K562 (cell line): ENCODE results near the gene ZNF738. TPM values are rescaled to one million over a fixed set of nuclear protein-coding genes. Genes with fewer than 3 reads are reported as not detected.

Experiments used
- BCLAF1 ChIP-seq, 2 experiments: fragments of 450-650 bp in 1 of 2; IDR thresholded peaks; 2 replicates each; pipeline ENCODE4 v1.6.1; 2011 to 2017; ENCODE audit warnings: low read depth in 2 of 2, antibody characterized with exemption in 1 of 2, borderline replicate concordance in 1 of 2, low read length in 1 of 2, mild to moderate bottlenecking in 1 of 2, mixed read lengths in 1 of 2; ENCODE audit not compliant: control insufficient read depth in 1 of 2
- CBX1 ChIP-seq: sonication (generic); IDR thresholded peaks from 2 replicates; pipeline ENCODE4 v1.6.1; 2016; ENCODE audit warnings: antibody characterized with exemption, low read depth, mild to moderate bottlenecking
- CBX3 ChIP-seq, 2 experiments: IDR thresholded peaks; 1 replicate in 1 of 2; 2 replicates in 1 of 2; pipeline ENCODE4 v1.6.1; 2012; ENCODE audit warnings: inconsistent platforms in 2 of 2, low read length in 2 of 2, borderline replicate concordance in 1 of 2, control low read depth in 1 of 2
- CC2D1A ChIP-seq: fragments of 450-650 bp; IDR thresholded peaks from 2 replicates; pipeline ENCODE4 v1.6.1; 2017; ENCODE audit warnings: mild to moderate bottlenecking
- CHCHD3 ChIP-seq: fragments of 250-450 bp; sonication (Bioruptor Pico); IDR thresholded peaks from 2 replicates; pipeline ENCODE4 v2.1.2; 2022; ENCODE audit warnings: mild to moderate bottlenecking
- EP400 ChIP-seq: fragments of 450-650 bp; IDR thresholded peaks from 2 replicates; pipeline ENCODE4 v1.6.1; 2017; ENCODE audit warnings: antibody characterized with exemption, mild to moderate bottlenecking, moderate library complexity
- LARP7 ChIP-seq: fragments of 450-650 bp; IDR thresholded peaks from 2 replicates; pipeline ENCODE4 v1.6.1; 2016
- NRF1 ChIP-seq, 2 experiments: fragments of 450-650 bp; IDR thresholded peaks in 1 of 2; conservative IDR thresholded peaks in 1 of 2; 2 replicates each; pipeline ENCODE4 v1.6.1; 2014; ENCODE audit warnings: mild to moderate bottlenecking in 2 of 2
- POLR2A ChIP-seq: fragments of 450-650 bp; conservative IDR thresholded peaks from 2 replicates; pipeline ENCODE4 v1.6.1; 2016
- POLR2B ChIP-seq: fragments of 450-650 bp; IDR thresholded peaks from 2 replicates; pipeline ENCODE4 v1.6.1; 2018; ENCODE audit warnings: low read depth; ENCODE audit not compliant: partially characterized antibody
- RBBP5 ChIP-seq: fragments of 200-600 bp; sonication (generic); IDR thresholded peaks from 2 replicates; pipeline ENCODE4 v1.6.1; 2012; ENCODE audit warnings: borderline replicate concordance, mild to moderate bottlenecking, low read length, control low read depth, inconsistent platforms; ENCODE audit not compliant: insufficient read depth, poor library complexity, severe bottlenecking
- SP1 ChIP-seq: sonication (generic); formaldehyde crosslinking; IDR thresholded peaks from 2 replicates; pipeline ENCODE4 v1.8.1; 2022; ENCODE audit warnings: mild to moderate bottlenecking, missing genetic modification reagents
- SUPT5H ChIP-seq: fragments of 450-650 bp; IDR thresholded peaks from 2 replicates; pipeline ENCODE4 v1.6.1; 2016
- TFAP4 ChIP-seq: sonication (generic); formaldehyde crosslinking; IDR thresholded peaks from 2 replicates; pipeline ENCODE4 v1.8.0; 2022; ENCODE audit warnings: missing genetic modification reagents, mild to moderate bottlenecking, moderate library complexity, borderline replicate concordance
- YY1 ChIP-seq, 3 experiments: IDR thresholded peaks; 2 replicates each; pipeline ENCODE4 v1.6.1; 2011; ENCODE audit warnings: low read length in 2 of 3, mild to moderate bottlenecking in 2 of 3, moderate library complexity in 2 of 3, borderline replicate concordance in 1 of 3, control low read depth in 1 of 3, low read depth in 1 of 3; ENCODE audit not compliant: insufficient read depth in 3 of 3, insufficient replicate concordance in 2 of 3, control insufficient read depth in 1 of 3, insufficient read length in 1 of 3; ENCODE audit errors: extremely low read depth in 1 of 3
- ZNF134 ChIP-seq: fragments of 250-450 bp; sonication (Bioruptor Pico); conservative IDR thresholded peaks from 2 replicates; pipeline ENCODE4 v1.4.0; 2020
- polyA plus RNA-seq, 8 experiments: library from polyadenylated mRNA; depleted of rRNA in 4 of 8; stranded (reverse) in 5 of 8; unstranded in 3 of 8; fragments of >200 nt; fragmentation: Nextera tagmentation in 2 of 8; fragmentation: Illumina TruSeq in 1 of 8; extraction: Ambion mirVana in 2 of 8; extraction: Trizol in 1 of 8; gene quantifications; 2 replicates each; pipeline versions ENCODE4 v1.2.1 to v1.2.3, GENCODE V29; 2011 to 2014; ENCODE audit warnings: inconsistent platforms in 1 of 8, missing spikeins in 1 of 8
- total RNA-seq, 7 experiments: library from RNA; depleted of rRNA in 6 of 7; stranded (reverse); fragments of >200 nt in 6 of 7; fragmentation: Illumina TruSeq in 2 of 7; extraction: Trizol in 2 of 7; gene quantifications; 2 replicates each; pipeline versions ENCODE4 v1.2.1 to v1.2.3, GENCODE V29; 2011 to 2021; ENCODE audit warnings: low replicate concordance in 1 of 7
- TF ChIP-seq, protein P1 (sequence below), 2 experiments: IDR thresholded peaks in 1 of 2; conservative IDR thresholded peaks in 1 of 2; 2 replicates each; pipeline ENCODE4 v1.6.1; 2016; ENCODE audit warnings: low read depth in 2 of 2, mild to moderate bottlenecking in 1 of 2, missing compliant biosample characterization in 1 of 2, missing genetic modification characterization in 1 of 2, moderate library complexity in 1 of 2
- TF ChIP-seq, protein P2 (sequence below): fragments of 250-450 bp; sonication (Bioruptor Pico); IDR thresholded peaks from 2 replicates; pipeline ENCODE4 v1.5.0; 2021

Gene ZNF738
- total and polyA plus RNA-seq, 9 of the 15 experiments (the other 6 are each of a cell fraction or from before 2014, with no cell fraction given), result 5.6 to 15.0 (median 8.6) TPM

- TF ChIP-seq, protein P1, sequence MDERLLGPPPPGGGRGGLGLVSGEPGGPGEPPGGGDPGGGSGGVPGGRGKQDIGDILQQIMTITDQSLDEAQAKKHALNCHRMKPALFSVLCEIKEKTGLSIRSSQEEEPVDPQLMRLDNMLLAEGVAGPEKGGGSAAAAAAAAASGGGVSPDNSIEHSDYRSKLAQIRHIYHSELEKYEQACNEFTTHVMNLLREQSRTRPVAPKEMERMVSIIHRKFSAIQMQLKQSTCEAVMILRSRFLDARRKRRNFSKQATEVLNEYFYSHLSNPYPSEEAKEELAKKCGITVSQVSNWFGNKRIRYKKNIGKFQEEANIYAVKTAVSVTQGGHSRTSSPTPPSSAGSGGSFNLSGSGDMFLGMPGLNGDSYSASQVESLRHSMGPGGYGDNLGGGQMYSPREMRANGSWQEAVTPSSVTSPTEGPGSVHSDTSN (CRISPR knock-in tag; IDR thresholded peaks at IDR 0.05; ENCODE audit: low read depth), result no peak
- TF ChIP-seq, protein P1 (tag; conservative IDR thresholded peaks at IDR 0.05; ENCODE audit: low read depth), result 0 out of 2 replicates have a peak, but pooled peaks have one; percentile 23
- TF ChIP-seq EP400, result peak; percentile 71
- no peak for TF ChIP-seq LARP7
- no peak for TF ChIP-seq BCLAF1 (IDR thresholded peaks at IDR 0.05; ENCODE audit: borderline replicate concordance in 1 of 2, control insufficient read depth in 1 of 2, low read depth in 2 of 2, low read length in 1 of 2)
- TF ChIP-seq RBBP5, result peak; percentile 85
- TF ChIP-seq, protein P2, sequence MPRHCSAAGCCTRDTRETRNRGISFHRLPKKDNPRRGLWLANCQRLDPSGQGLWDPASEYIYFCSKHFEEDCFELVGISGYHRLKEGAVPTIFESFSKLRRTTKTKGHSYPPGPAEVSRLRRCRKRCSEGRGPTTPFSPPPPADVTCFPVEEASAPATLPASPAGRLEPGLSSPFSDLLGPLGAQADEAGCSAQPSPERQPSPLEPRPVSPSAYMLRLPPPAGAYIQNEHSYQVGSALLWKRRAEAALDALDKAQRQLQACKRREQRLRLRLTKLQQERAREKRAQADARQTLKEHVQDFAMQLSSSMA, result no peak
- TF ChIP-seq CHCHD3 (CRISPR knock-in tag), result no peak
- TF ChIP-seq ZNF134 (CRISPR knock-in tag), result no peak
- peak; percentile 88 for TF ChIP-seq TFAP4 (CRISPR knock-in tag)
- TF ChIP-seq CC2D1A, result no peak
- TF ChIP-seq SUPT5H, result peak; percentile 82
- peak; percentile 90 for TF ChIP-seq POLR2A
- peak; percentile 69; the same call in 1 of the 2 replicates for TF ChIP-seq CBX1
- peak; percentile 36 to 90 (median 77) for TF ChIP-seq YY1 (IDR thresholded peaks at IDR 0.05; ENCODE audit: borderline replicate concordance in 1 of 3, control insufficient read depth in 1 of 3, extremely low read depth in 1 of 3, insufficient read depth in 3 of 3, insufficient read length in 1 of 3, insufficient replicate concordance in 2 of 3, low read depth in 1 of 3, low read length in 2 of 3)
- TF ChIP-seq NRF1 (conservative IDR thresholded peaks at IDR 0.05 in 1 of 2, IDR thresholded peaks at IDR 0.05 in 1 of 2), result peak; percentile 75 to 78
- 0 out of 2 replicates have a peak, but pooled peaks have one; percentile 37 for TF ChIP-seq SP1
- peak; percentile 83 for TF ChIP-seq POLR2B
- TF ChIP-seq CBX3 (IDR thresholded peaks at IDR 0.05; ENCODE audit: borderline replicate concordance in 1 of 2, low read length in 2 of 2), result peak in 1 of 2 experiments; percentile 46; a peak in 1 of 3 replicates
These were observed 29.8 kb upstream of the ZNF738 start, which contains the start of gene ZNF708 (continued) for GRCh38 chr19:21328885-21329605.
